ENCODE data around the gene OR2B6. TPM values are rescaled to one million over a fixed set of nuclear protein-coding genes. Genes with fewer than 3 reads are reported as not detected.
"Not testable (repeated sequence)": the region's sequence is repeated elsewhere in the genome, so short reads cannot be mapped to it uniquely, and the experiment has no call there.

OR2B6 gene
- total RNA-seq, 1 donor from 2014 or later, result not detected

DNA sequence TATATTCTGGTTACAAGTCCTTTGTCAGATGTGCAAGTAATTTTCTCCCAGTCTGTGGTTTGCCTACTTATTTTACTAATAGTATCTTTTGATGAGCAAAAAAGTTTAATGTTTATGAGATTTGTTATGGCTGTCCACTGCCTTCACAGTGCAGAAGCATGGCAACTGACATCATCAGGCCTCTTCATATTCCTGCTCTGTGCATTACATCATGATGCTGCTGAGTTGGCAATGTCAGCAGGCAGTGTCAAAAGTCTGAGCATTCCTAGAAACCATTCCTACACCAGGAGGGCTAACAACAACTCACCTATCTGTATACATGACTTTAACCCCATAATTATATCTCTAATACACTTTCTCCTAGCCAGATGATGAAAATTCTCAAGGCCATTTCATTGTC is 34.1 kb upstream of the OR2B6 start:
- H3K4me1 Mint-ChIP-seq (ENCODE audit: low read depth, unreplicated experiment), result no peaks in the 10 kb centered on the region
- no peaks in the 10 kb centered on the region for H3K36me3 ChIP-seq (ENCODE audit: insufficient read depth, low read length)
- no peaks in the 10 kb centered on the region for H3K9me3 Mint-ChIP-seq (ENCODE audit: unreplicated experiment)
- FAIRE-seq, result no peak
- H3K9me3 ChIP-seq (ENCODE audit: insufficient read depth, low read depth, low read length), result no peaks in the 10 kb centered on the region
- no peak overlapping the region for H3K4me2 ChIP-seq (ENCODE audit: low read length)
- no peak overlapping the region for H3K27ac Mint-ChIP-seq (ENCODE audit: unreplicated experiment)
- no peak overlapping the region for H2AFZ ChIP-seq (ENCODE audit: low read depth, low read length)
- no peak for DNase-seq (ENCODE audit: low read depth)
- H3K9ac ChIP-seq (ENCODE audit: low read length), result no peak overlapping the region
- no peak for TF ChIP-seq CTCF (IDR thresholded peaks at IDR 0.05; ENCODE audit: insufficient read depth, low read depth, low read length)
- TF ChIP-seq EZH2 (IDR thresholded peaks at IDR 0.05; ENCODE audit: insufficient read depth, low read length), result no peak
- no peak overlapping the region for H3K4me3 ChIP-seq (ENCODE audit: insufficient read depth, low read depth, low read length)
- H3K27me3 ChIP-seq (ENCODE audit: insufficient read depth, low read length), result no peaks in the 10 kb centered on the region
- H3K36me3 Mint-ChIP-seq (ENCODE audit: low read depth, unreplicated experiment), result no peaks in the 10 kb centered on the region
- no peaks in the 10 kb centered on the region for H3K79me2 ChIP-seq (ENCODE audit: insufficient read depth, low read length)
- no peaks in the 10 kb centered on the region for H4K20me1 ChIP-seq (ENCODE audit: insufficient read depth, low read length)
- H3K4me1 ChIP-seq (ENCODE audit: insufficient read depth, low read length), result no peaks in the 10 kb centered on the region
- H3K27ac ChIP-seq (ENCODE audit: low read depth, low read length), result no peak overlapping the region
- no peak overlapping the region for H3K4me3 Mint-ChIP-seq (ENCODE audit: unreplicated experiment)
- H3K27me3 Mint-ChIP-seq (ENCODE audit: low read depth, unreplicated experiment), result no peaks in the 10 kb centered on the region

- no peak for DNase-seq (ENCODE audit: low read depth)
These were observed 32.9 kb upstream of the OR2B6 start for GRCh38 chr6:27924179-27924578.

DNA sequence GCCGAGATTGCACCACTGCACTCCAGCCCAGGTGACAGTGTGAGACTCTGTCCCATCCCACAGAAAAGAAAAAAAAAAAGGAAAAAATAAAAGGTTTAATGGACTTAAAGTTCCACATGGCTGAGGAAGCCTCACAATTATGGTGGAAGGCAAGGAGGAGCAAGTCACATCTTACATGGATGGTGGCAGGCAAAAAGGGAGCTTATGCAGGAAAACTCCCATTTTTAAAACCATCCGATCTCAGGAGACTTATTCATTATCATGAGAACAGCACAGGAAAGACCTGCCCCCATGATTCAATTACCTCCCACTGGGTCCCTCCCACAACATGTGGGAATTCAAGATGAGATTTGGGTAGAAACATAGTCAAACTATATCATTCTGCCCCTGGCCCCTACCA is 29.0 kb upstream of the OR2B6 start:
- H2AFZ ChIP-seq (ENCODE audit: low read depth, low read length); H4K20me1 ChIP-seq (ENCODE audit: insufficient read depth, low read length); DNase-seq (ENCODE audit: low read depth); H3K9me3 ChIP-seq (ENCODE audit: insufficient read depth, low read depth, low read length); H3K27ac ChIP-seq (ENCODE audit: low read depth, low read length); H3K79me2 ChIP-seq (ENCODE audit: insufficient read depth, low read length); H3K4me3 Mint-ChIP-seq (ENCODE audit: unreplicated experiment); H3K9ac ChIP-seq (ENCODE audit: low read length); H3K27ac Mint-ChIP-seq (ENCODE audit: unreplicated experiment); H3K9me3 Mint-ChIP-seq (ENCODE audit: unreplicated experiment); H3K4me1 ChIP-seq (ENCODE audit: insufficient read depth, low read length); H3K36me3 Mint-ChIP-seq (ENCODE audit: low read depth, unreplicated experiment); H3K4me2 ChIP-seq (ENCODE audit: low read length); H3K4me1 Mint-ChIP-seq (ENCODE audit: low read depth, unreplicated experiment); H3K4me3 ChIP-seq (ENCODE audit: insufficient read depth, low read depth, low read length); FAIRE-seq; H3K27me3 ChIP-seq (ENCODE audit: insufficient read depth, low read length); H3K27me3 Mint-ChIP-seq (ENCODE audit: low read depth, unreplicated experiment); H3K36me3 ChIP-seq (ENCODE audit: insufficient read depth, low read length): not testable (repeated sequence)

More at GRCh38 chr6:27924179-27924578, 32.9 kb upstream of the OR2B6 start:
- Histone ChIP-seq H3K27me3 (ENCODE audit: insufficient read depth, low read length) (no peaks in the 10 kb centered on the region), H3K4me1 (ENCODE audit: insufficient read depth, low read length) (no peaks in the 10 kb centered on the region), H3K9me3 (ENCODE audit: insufficient read depth, low read depth, low read length) (no peaks in the 10 kb centered on the region), H3K4me3 (ENCODE audit: insufficient read depth, low read depth, low read length) (no peak overlapping the region), H4K20me1 (ENCODE audit: insufficient read depth, low read length) (no peaks in the 10 kb centered on the region), H3K4me2 (ENCODE audit: low read length) (no peak overlapping the region), H3K9ac (ENCODE audit: low read length) (no peak overlapping the region), H3K79me2 (ENCODE audit: insufficient read depth, low read length) (no peaks in the 10 kb centered on the region), H3K36me3 (ENCODE audit: insufficient read depth, low read length) (no peaks in the 10 kb centered on the region), H3K27ac (ENCODE audit: low read depth, low read length) (no peak overlapping the region), H2AFZ (ENCODE audit: low read depth, low read length) (no peak overlapping the region)
- Mint-ChIP-seq H3K4me1 (ENCODE audit: low read depth, unreplicated experiment) (no peaks in the 10 kb centered on the region), H3K4me3 (ENCODE audit: unreplicated experiment) (no peak overlapping the region), H3K9me3 (ENCODE audit: unreplicated experiment) (peaks cover 5% of the 10 kb centered on the region), H3K36me3 (ENCODE audit: low read depth, unreplicated experiment) (peaks cover 2% of the 10 kb centered on the region), H3K27me3 (ENCODE audit: low read depth, unreplicated experiment) (no peaks in the 10 kb centered on the region), H3K27ac (ENCODE audit: unreplicated experiment) (no peak overlapping the region)
- TF ChIP-seq CTCF (IDR thresholded peaks at IDR 0.05; ENCODE audit: insufficient read depth, low read depth, low read length) (no peak), EZH2 (IDR thresholded peaks at IDR 0.05; ENCODE audit: insufficient read depth, low read length) (no peak)
- no peak for FAIRE-seq

DNA sequence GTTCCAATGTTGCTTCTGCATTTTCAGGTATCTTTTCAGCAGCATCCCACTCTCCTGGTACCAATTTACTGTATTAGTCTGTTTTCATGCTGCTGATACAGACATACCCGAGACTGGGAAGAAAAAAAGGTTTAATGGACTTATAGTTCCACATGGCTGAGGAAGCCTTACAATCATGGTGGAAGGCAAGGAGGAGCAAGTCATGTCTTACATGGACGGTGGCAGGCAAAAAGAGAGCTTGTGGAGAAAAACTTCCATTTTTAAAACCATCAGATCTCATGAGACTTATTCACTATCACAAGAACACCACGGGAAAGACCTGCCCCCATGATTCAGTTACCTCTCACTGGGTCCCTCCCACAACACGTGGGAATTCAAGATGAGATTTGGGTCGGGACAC is 27.1 kb upstream of the OR2B6 start:
- not testable (repeated sequence) for H3K36me3 Mint-ChIP-seq (ENCODE audit: low read depth, unreplicated experiment); H3K9me3 Mint-ChIP-seq (ENCODE audit: unreplicated experiment); H3K27ac Mint-ChIP-seq (ENCODE audit: unreplicated experiment); H3K4me1 Mint-ChIP-seq (ENCODE audit: low read depth, unreplicated experiment); H3K9me3 ChIP-seq (ENCODE audit: insufficient read depth, low read depth, low read length); H3K27me3 ChIP-seq (ENCODE audit: insufficient read depth, low read length); FAIRE-seq; H2AFZ ChIP-seq (ENCODE audit: low read depth, low read length); H3K79me2 ChIP-seq (ENCODE audit: insufficient read depth, low read length); H3K4me2 ChIP-seq (ENCODE audit: low read length); DNase-seq (ENCODE audit: low read depth); H3K9ac ChIP-seq (ENCODE audit: low read length); H3K27ac ChIP-seq (ENCODE audit: low read depth, low read length); H3K36me3 ChIP-seq (ENCODE audit: insufficient read depth, low read length); H4K20me1 ChIP-seq (ENCODE audit: insufficient read depth, low read length); H3K4me1 ChIP-seq (ENCODE audit: insufficient read depth, low read length); H3K27me3 Mint-ChIP-seq (ENCODE audit: low read depth, unreplicated experiment); H3K4me3 Mint-ChIP-seq (ENCODE audit: unreplicated experiment); H3K4me3 ChIP-seq (ENCODE audit: insufficient read depth, low read depth, low read length)
